Stimulated activated naive CD4-positive, alpha-beta T cell (primary cell): ENCODE data around the gene DGCR6.
"Not testable (repeated sequence)": the region's sequence is repeated elsewhere in the genome, so short reads cannot be mapped to it uniquely, and the experiment has no call there.

ENCODE experiments used
- DNase-seq, 6 experiments: peaks; one replicate each; lab custom pipeline; 2025; lab: John Stamatoyannopoulos, UW

The DGCR6 gene

GRCh38 chr22:18905540-18906409, at the start of gene DGCR6:
Gene DGCR6 (plus strand): TSS chr22:18906320. CDS start chr22:18906375, 55 bp downstream.
- DNase-seq, result no peak

- DNase-seq, result not testable (repeated sequence)
These were observed 46.8 kb upstream of the DGCR6 start for GRCh38 chr22:18859314-18859713.

- not testable (repeated sequence) for DNase-seq
These were observed 24.9 kb upstream of the DGCR6 start for GRCh38 chr22:18881260-18881659.

- not testable (repeated sequence) for DNase-seq
These were observed 21.7 kb upstream of the DGCR6 start for GRCh38 chr22:18884465-18884864.

- DNase-seq, result no peak
These were observed 18.0 kb upstream of the DGCR6 start for GRCh38 chr22:18888115-18888514.

- DNase-seq, result not testable (repeated sequence)
These were observed 15.5 kb upstream of the DGCR6 start for GRCh38 chr22:18890510-18891192.

GRCh38 chr22:18893775-18894174, 12.3 kb upstream of the DGCR6 start:
- not testable (repeated sequence) for DNase-seq

GRCh38 chr22:18896037-18896657, 10.0 kb upstream of the DGCR6 start:
- not testable (repeated sequence) for DNase-seq

- DNase-seq, result not testable (repeated sequence)
These were observed 258 bp downstream of the DGCR6 start for GRCh38 chr22:18906410-18906745.

GRCh38 chr22:18906896-18907295, 776 bp downstream of the DGCR6 start:
- DNase-seq, result no peak

- no peak for DNase-seq
These were observed 3.4 kb downstream of the DGCR6 start for GRCh38 chr22:18909556-18909955.

GRCh38 chr22:18911535-18911934, 5.4 kb downstream of the DGCR6 start:
- DNase-seq, result not testable (repeated sequence)

- not testable (repeated sequence) for DNase-seq
These were observed 6.3 kb downstream of the DGCR6 start for GRCh38 chr22:18912264-18912946.

GRCh38 chr22:18914558-18914957, 8.4 kb downstream of the DGCR6 start:
- not testable (repeated sequence) for DNase-seq

GRCh38 chr22:18915550-18915949, 9.4 kb downstream of the DGCR6 start:
- not testable (repeated sequence) for DNase-seq

GRCh38 chr22:18917818-18918217, 11.7 kb downstream of the DGCR6 start:
- not testable (repeated sequence) for DNase-seq

- not testable (repeated sequence) for DNase-seq
These were observed 14.3 kb downstream of the DGCR6 start for GRCh38 chr22:18920257-18920902.

GRCh38 chr22:18925368-18926064, 19.4 kb downstream of the DGCR6 start:
- no peak for DNase-seq

GRCh38 chr22:18927020-18927419, 20.9 kb downstream of the DGCR6 start:
- DNase-seq, result no peak

GRCh38 chr22:18927573-18927972, 21.5 kb downstream of the DGCR6 start:
- no peak for DNase-seq

- DNase-seq, result no peak
These were observed 23.3 kb downstream of the DGCR6 start for GRCh38 chr22:18929459-18929858.
